ENCODE measurements around the gene ZNF653. TPM values are rescaled to one million over a fixed set of nuclear protein-coding genes. Genes with fewer than 3 reads are reported as not detected.

The ZNF653 gene
- total and polyA plus RNA-seq, 9 of the 15 experiments (the other 6 are each of a cell fraction or from before 2014, with no cell fraction given), result 1.6 to 8.0 (median 4.2) TPM; not detected in 2

GRCh38 chr19:11496391-11497163, 9.1 kb downstream of the ZNF653 start (continued):
- no peak for TF ChIP-seq ZC3H4 (CRISPR knock-in tag; IDR thresholded peaks at IDR 0.05; ENCODE audit: borderline replicate concordance)
- TF ChIP-seq ATF7 (IDR thresholded peaks at IDR 0.05), result peak; percentile 60
- TF ChIP-seq ZNF717 (CRISPR knock-in tag; IDR thresholded peaks at IDR 0.05), result no peak
- no peak for TF ChIP-seq ZNF830 (CRISPR knock-in tag; IDR thresholded peaks at IDR 0.05)
- TF ChIP-seq, protein P1, sequence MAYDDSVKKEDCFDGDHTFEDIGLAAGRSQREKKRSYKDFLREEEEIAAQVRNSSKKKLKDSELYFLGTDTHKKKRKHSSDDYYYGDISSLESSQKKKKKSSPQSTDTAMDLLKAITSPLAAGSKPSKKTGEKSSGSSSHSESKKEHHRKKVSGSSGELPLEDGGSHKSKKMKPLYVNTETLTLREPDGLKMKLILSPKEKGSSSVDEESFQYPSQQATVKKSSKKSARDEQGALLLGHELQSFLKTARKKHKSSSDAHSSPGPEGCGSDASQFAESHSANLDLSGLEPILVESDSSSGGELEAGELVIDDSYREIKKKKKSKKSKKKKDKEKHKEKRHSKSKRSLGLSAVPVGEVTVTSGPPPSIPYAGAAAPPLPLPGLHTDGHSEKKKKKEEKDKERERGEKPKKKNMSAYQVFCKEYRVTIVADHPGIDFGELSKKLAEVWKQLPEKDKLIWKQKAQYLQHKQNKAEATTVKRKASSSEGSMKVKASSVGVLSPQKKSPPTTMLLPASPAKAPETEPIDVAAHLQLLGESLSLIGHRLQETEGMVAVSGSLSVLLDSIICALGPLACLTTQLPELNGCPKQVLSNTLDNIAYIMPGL (CRISPR knock-in tag; IDR thresholded peaks at IDR 0.05), result no peak
- peak; percentile 43 for TF ChIP-seq ZFP36 (IDR thresholded peaks at IDR 0.05; ENCODE audit: low read depth, low read length, partially characterized antibody)
- no peak for TF ChIP-seq CBX2 (IDR thresholded peaks at IDR 0.05; ENCODE audit: insufficient read depth, low read length, poor library complexity, severe bottlenecking)
- TF ChIP-seq HMGN3 (IDR thresholded peaks at IDR 0.05; ENCODE audit: borderline replicate concordance, extremely low read depth, insufficient read length, low read depth, low read length), result no peak
- TF ChIP-seq ZNF3 (CRISPR knock-in tag; IDR thresholded peaks at IDR 0.05), result no peak
- TF ChIP-seq OTX1 (CRISPR knock-in tag; IDR thresholded peaks at IDR 0.05), result no peak
- peak; percentile 44; the same call in 1 of the 2 replicates for TF ChIP-seq MAFG (tag; conservative IDR thresholded peaks at IDR 0.05)
- TF ChIP-seq NONO (IDR thresholded peaks at IDR 0.05; ENCODE audit: low read depth in 2 of 2, low read length in 1 of 2), result no peak
- TF ChIP-seq ZBTB17 (CRISPR knock-in tag; IDR thresholded peaks at IDR 0.05), result no peak
- TF ChIP-seq NCOA1 (IDR thresholded peaks at IDR 0.05; ENCODE audit: low read depth), result no peak
- TF ChIP-seq TRIM28 (IDR thresholded peaks at IDR 0.05), result no peak
- no peak for TF ChIP-seq BDP1 (IDR thresholded peaks at IDR 0.05; ENCODE audit: insufficient read depth, insufficient read length)
- no peak for TF ChIP-seq STAT6 (CRISPR knock-in tag; IDR thresholded peaks at IDR 0.05)
- TF ChIP-seq KAT2B (IDR thresholded peaks at IDR 0.05; ENCODE audit: low read depth, low read length), result no peak
- TF ChIP-seq PTRF (tag; IDR thresholded peaks at IDR 0.05), result no peak
- TF ChIP-seq, protein P2, sequence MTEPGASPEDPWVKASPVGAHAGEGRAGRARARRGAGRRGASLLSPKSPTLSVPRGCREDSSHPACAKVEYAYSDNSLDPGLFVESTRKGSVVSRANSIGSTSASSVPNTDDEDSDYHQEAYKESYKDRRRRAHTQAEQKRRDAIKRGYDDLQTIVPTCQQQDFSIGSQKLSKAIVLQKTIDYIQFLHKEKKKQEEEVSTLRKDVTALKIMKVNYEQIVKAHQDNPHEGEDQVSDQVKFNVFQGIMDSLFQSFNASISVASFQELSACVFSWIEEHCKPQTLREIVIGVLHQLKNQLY (CRISPR knock-in tag; conservative IDR thresholded peaks at IDR 0.05), result no peak
- no peak for TF ChIP-seq ZNF699 (CRISPR knock-in tag; IDR thresholded peaks at IDR 0.05; ENCODE audit: insufficient replicate concordance)
- no peak for TF ChIP-seq ZNF324 (CRISPR knock-in tag; IDR thresholded peaks at IDR 0.05)

Measured in K562 (cell line).